ENCODE results near the gene LY6G6C.

DNA sequence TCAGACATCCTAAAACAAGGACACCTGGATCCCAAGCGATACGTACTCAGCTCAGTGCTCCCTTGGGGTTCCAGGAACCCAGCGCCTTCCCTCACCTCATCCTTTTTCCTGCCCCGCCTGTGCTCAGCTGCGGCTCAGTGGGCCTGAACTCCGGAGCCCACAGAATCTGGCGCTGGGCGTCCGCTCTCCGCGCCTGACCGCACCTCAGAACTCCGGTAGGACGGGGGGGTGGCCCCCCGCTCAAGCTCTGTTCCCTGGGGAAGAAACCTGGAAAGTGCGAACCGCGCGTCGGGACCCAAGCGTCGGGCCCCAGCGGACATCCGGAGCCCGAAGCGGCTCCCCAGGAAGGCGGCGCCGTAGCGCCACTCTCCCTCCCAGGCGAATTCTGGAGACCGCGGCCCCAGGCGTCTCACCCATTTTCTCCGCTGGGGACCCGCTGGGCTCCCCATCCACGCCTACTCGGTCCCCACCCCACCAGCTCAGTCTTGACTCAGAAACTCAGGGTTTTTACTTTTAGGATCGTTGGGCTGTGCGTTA is 40.3 kb downstream of the LY6G6C start:
- TF ChIP-seq, protein P1, sequence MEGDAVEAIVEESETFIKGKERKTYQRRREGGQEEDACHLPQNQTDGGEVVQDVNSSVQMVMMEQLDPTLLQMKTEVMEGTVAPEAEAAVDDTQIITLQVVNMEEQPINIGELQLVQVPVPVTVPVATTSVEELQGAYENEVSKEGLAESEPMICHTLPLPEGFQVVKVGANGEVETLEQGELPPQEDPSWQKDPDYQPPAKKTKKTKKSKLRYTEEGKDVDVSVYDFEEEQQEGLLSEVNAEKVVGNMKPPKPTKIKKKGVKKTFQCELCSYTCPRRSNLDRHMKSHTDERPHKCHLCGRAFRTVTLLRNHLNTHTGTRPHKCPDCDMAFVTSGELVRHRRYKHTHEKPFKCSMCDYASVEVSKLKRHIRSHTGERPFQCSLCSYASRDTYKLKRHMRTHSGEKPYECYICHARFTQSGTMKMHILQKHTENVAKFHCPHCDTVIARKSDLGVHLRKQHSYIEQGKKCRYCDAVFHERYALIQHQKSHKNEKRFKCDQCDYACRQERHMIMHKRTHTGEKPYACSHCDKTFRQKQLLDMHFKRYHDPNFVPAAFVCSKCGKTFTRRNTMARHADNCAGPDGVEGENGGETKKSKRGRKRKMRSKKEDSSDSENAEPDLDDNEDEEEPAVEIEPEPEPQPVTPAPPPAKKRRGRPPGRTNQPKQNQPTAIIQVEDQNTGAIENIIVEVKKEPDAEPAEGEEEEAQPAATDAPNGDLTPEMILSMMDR (IDR thresholded peaks at IDR 0.05; ENCODE audit: insufficient read depth, low read depth, low read length), result no peak
- no peak for TF ChIP-seq EZH2 (IDR thresholded peaks at IDR 0.05; ENCODE audit: insufficient read depth, low read length)

Measured in astrocyte (in vitro differentiated cells and primary cell).